B cell (primary cell): Measurements from ENCODE around the gene ABCB7. TPM values are rescaled to one million over a fixed set of nuclear protein-coding genes. Genes with fewer than 3 reads are reported as not detected.
"Not testable (repeated sequence)": the region's sequence is repeated elsewhere in the genome, so short reads cannot be mapped to it uniquely, and the experiment has no call there.

ENCODE experiments used
- ATAC-seq: fragments of 200-7000 bp; cut with Tn5 transposase; one replicate; pipeline ENCODE4 v1.10.0; 2021; ENCODE audit warnings: low read depth, mild to moderate bottlenecking, moderate number of reproducible peaks, moderate library complexity
- CTCF ChIA-PET: fragments of 350-600 bp; sonication (Branson Sonifier 250); formaldehyde crosslinking; loops from one replicate; lab custom pipeline; 2021; ENCODE audit warnings: antibody characterized with exemption, inconsistent platforms; lab: Charles Lee
- POLR2A ChIA-PET: fragments of 350-600 bp; sonication (Branson Sonifier 250); formaldehyde crosslinking; loops from one replicate; lab custom pipeline; 2021; ENCODE audit warnings: antibody characterized with exemption; lab: Charles Lee
- DNase-seq: peaks from one replicate; pipeline ENCODE4 v3.0.0; 2013
- H2AFZ ChIP-seq: 2 replicates; pipeline ENCODE4 v1.6.1; 2012; ENCODE audit warnings: mild to moderate bottlenecking, low read depth, low read length; ENCODE audit not compliant: insufficient read depth, poor library complexity, severe bottlenecking
- H3K27ac ChIP-seq, 2 donors: 1 replicate in 1 of 2; 2 replicates in 1 of 2; pipeline ENCODE4 v1.5.1; 2012 to 2013; ENCODE audit warnings: low read length in 2 of 2, mild to moderate bottlenecking in 2 of 2, moderate library complexity in 1 of 2
- H3K27me3 ChIP-seq, 4 experiments: fragments of 200-600 bp in 1 of 4; sonication (generic) in 1 of 4; replicated peaks in 1 of 4; 1 replicate in 2 of 4; 2 replicates in 2 of 4; pipeline versions ENCODE4 v1.6.1 to v1.7.0; 2013 to 2016; ENCODE audit warnings: low read length in 3 of 4, mild to moderate bottlenecking in 2 of 4, mixed read lengths in 1 of 4, moderate library complexity in 1 of 4; ENCODE audit not compliant: insufficient read depth in 4 of 4, control insufficient read depth in 3 of 4; ENCODE audit errors: control extremely low read depth in 1 of 4
- H3K36me3 ChIP-seq, 2 experiments: replicated peaks in 1 of 2; 1 replicate in 1 of 2; 2 replicates in 1 of 2; pipeline versions ENCODE4 v1.6.1 to v1.7.1; 2013; ENCODE audit warnings: low read length in 1 of 2; ENCODE audit not compliant: insufficient read depth in 2 of 2, control insufficient read depth in 1 of 2; ENCODE audit errors: control extremely low read depth in 1 of 2, extremely low read depth in 1 of 2
- H3K4me1 ChIP-seq, 2 donors: fragments of 200-600 bp in 1 of 2; sonication (generic) in 1 of 2; 1 replicate in 1 of 2; 2 replicates in 1 of 2; pipeline versions ENCODE4 v1.5.1 to v1.6.1; 2013 to 2017; ENCODE audit warnings: low read length in 2 of 2; ENCODE audit not compliant: control insufficient read depth in 2 of 2, insufficient read depth in 2 of 2
- H3K4me2 ChIP-seq: replicated peaks from 2 replicates; pipeline ENCODE3; 2012; ENCODE audit warnings: mild to moderate bottlenecking, low read depth, low read length; ENCODE audit not compliant: poor library complexity, severe bottlenecking
- H3K4me3 ChIP-seq, 5 experiments: fragments of 200-600 bp in 1 of 5; sonication (generic) in 1 of 5; 1 replicate in 3 of 5; 2 replicates in 2 of 5; pipeline versions ENCODE4 v1.5.1 to v1.7.0; 2011 to 2016; ENCODE audit warnings: low read length in 4 of 5, mild to moderate bottlenecking in 4 of 5, low read depth in 2 of 5, control low read depth in 1 of 5, moderate library complexity in 1 of 5; ENCODE audit not compliant: insufficient read depth in 1 of 5; ENCODE audit errors: control extremely low read depth in 1 of 5, extremely low read depth in 1 of 5
- H3K79me2 ChIP-seq: fragments of 200-600 bp; sonication (generic); one replicate; pipeline ENCODE4 v1.6.0; 2016; ENCODE audit warnings: low read length; ENCODE audit not compliant: control insufficient read depth, insufficient read depth
- H3K9ac ChIP-seq: fragments of 200-600 bp; sonication (generic); 2 replicates; pipeline ENCODE4 v1.6.1; 2017; ENCODE audit warnings: mild to moderate bottlenecking, low read length, moderate library complexity
- H3K9me3 ChIP-seq, 3 donors: one replicate each; pipeline versions ENCODE4 v1.6.1 to v1.7.1; 2013; ENCODE audit warnings: low read length in 2 of 3; ENCODE audit not compliant: control insufficient read depth in 2 of 3, insufficient read depth in 1 of 3; ENCODE audit errors: control extremely low read depth in 1 of 3
- H4K20me1 ChIP-seq: 2 replicates; pipeline ENCODE4 v1.6.0; 2012; ENCODE audit warnings: mild to moderate bottlenecking, low read length; ENCODE audit not compliant: insufficient read depth, control insufficient read depth, poor library complexity, severe bottlenecking
- H3K27ac Mint-ChIP-seq: one replicate; pipeline ENCODE4 v1.8.0; 2021; ENCODE audit warnings: mixed read lengths
- H3K27me3 Mint-ChIP-seq: one replicate; pipeline ENCODE4 v1.8.0; 2021; ENCODE audit warnings: mixed read lengths
- H3K4me1 Mint-ChIP-seq: one replicate; pipeline ENCODE4 v1.8.0; 2021; ENCODE audit warnings: mixed read lengths
- H3K4me3 Mint-ChIP-seq: one replicate; pipeline ENCODE4 v1.8.0; 2021; ENCODE audit warnings: mixed read lengths
- H3K9me3 Mint-ChIP-seq: one replicate; pipeline ENCODE4 v1.8.0; 2022; ENCODE audit warnings: mixed read lengths; ENCODE audit not compliant: insufficient read depth
- EZH2 ChIP-seq: IDR thresholded peaks from 2 replicates; pipeline ENCODE4 v1.6.1; 2012; ENCODE audit warnings: borderline replicate concordance, low read depth, mild to moderate bottlenecking, moderate library complexity, low read length; ENCODE audit not compliant: insufficient read depth, poor library complexity, severe bottlenecking
- WGBS: methylation state at CpG from one replicate; pipeline ENCODE4 v1.1.5; 2013; ENCODE audit warnings: missing lambda C conversion rate; ENCODE audit not compliant: insufficient coverage; 5-methylcytosine and 5-hydroxymethylcytosine counted together
- intact Hi-C: fragments of 100-400 bp; cut with micrococcal nuclease; formaldehyde crosslinking; loops from one replicate; pipeline ENCODE4 v1.10.0; 2022
- polyA plus RNA-seq: library from polyadenylated mRNA; depleted of rRNA; stranded (reverse); fragments of >200 nt; gene quantifications from 2 replicates; pipeline ENCODE4 v1.2.3, GENCODE V29; 2012
- total RNA-seq, 2 donors: library from RNA; stranded (reverse); fragments of 120-200 nt in 1 of 2; gene quantifications; 1 replicate in 1 of 2; 2 replicates in 1 of 2; pipeline versions ENCODE4 v1.2.3 to v1.2.4, GENCODE V29; 2013 to 2022
- TF ChIP-seq, protein P1 (sequence below): fragments of 200-600 bp; IDR thresholded peaks from one replicate; pipeline ENCODE4 v1.8.0; 2022; ENCODE audit warnings: antibody characterized with exemption, mild to moderate bottlenecking

The ABCB7 gene
- total and polyA plus RNA-seq, 2 donors (not counting 1 experiment from before 2014, with no cell fraction given): 17.8 to 34.7 TPM

DNA sequence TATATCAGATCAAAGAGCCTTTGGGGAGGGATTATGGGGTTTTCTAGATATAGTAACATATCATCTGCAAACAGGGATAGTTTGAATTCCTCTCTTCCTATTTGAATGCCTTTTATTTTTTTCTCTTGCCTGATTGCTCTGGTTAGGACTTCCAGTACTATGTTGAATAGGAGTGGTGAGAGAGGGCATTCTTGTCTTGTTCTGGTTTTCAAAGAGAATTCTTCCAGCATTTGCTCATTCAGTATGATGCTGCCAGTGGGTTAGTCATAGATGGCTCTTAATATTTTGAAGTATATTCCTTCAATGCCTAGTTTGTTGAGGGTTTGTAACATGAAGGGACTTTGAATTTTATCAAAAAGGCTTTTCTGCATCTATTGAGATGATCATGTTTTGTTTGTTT is 25.6 kb upstream of the ABCB7 start:
- no peaks in the 10 kb centered on the region for H3K27me3 ChIP-seq
- ATAC-seq (no peak), DNase-seq (no peak)
- H3K4me2 ChIP-seq: no peak overlapping the region
- Mint-ChIP-seq H3K27ac (no peak overlapping the region), H3K4me1 (no peaks in the 10 kb centered on the region), H3K27me3 (no peaks in the 10 kb centered on the region), H3K9me3 (no peaks in the 10 kb centered on the region), H3K4me3 (no peak overlapping the region)
- H3K9me3 ChIP-seq: no peaks in the 10 kb centered on the region
- H3K36me3 ChIP-seq: no peaks in the 10 kb centered on the region
- H3K79me2 ChIP-seq: no peaks in the 10 kb centered on the region
- intact Hi-C loops: no loop called here
- no peak overlapping the region for H3K9ac ChIP-seq
- CTCF ChIA-PET: no interaction called here
- POLR2A ChIA-PET: no interaction called here
- H3K4me3 ChIP-seq: no peak overlapping the region
- H3K27ac ChIP-seq: no peak overlapping the region
- no peaks in the 10 kb centered on the region for H3K4me1 ChIP-seq
- no peaks in the 10 kb centered on the region for H4K20me1 ChIP-seq
- TF ChIP-seq, protein P1, sequence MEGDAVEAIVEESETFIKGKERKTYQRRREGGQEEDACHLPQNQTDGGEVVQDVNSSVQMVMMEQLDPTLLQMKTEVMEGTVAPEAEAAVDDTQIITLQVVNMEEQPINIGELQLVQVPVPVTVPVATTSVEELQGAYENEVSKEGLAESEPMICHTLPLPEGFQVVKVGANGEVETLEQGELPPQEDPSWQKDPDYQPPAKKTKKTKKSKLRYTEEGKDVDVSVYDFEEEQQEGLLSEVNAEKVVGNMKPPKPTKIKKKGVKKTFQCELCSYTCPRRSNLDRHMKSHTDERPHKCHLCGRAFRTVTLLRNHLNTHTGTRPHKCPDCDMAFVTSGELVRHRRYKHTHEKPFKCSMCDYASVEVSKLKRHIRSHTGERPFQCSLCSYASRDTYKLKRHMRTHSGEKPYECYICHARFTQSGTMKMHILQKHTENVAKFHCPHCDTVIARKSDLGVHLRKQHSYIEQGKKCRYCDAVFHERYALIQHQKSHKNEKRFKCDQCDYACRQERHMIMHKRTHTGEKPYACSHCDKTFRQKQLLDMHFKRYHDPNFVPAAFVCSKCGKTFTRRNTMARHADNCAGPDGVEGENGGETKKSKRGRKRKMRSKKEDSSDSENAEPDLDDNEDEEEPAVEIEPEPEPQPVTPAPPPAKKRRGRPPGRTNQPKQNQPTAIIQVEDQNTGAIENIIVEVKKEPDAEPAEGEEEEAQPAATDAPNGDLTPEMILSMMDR: no peak
- TF ChIP-seq EZH2: no peak
- H2AFZ ChIP-seq: no peak overlapping the region

- H3K36me3 ChIP-seq, H3K9me3 ChIP-seq, H2AFZ ChIP-seq, ATAC-seq, H3K27ac ChIP-seq, H3K4me3 ChIP-seq, H3K79me2 ChIP-seq, H4K20me1 ChIP-seq, H3K4me2 ChIP-seq, H3K27me3 ChIP-seq, POLR2A ChIA-PET, H3K27me3 Mint-ChIP-seq, H3K4me1 ChIP-seq, H3K4me3 Mint-ChIP-seq, H3K9ac ChIP-seq, H3K27ac Mint-ChIP-seq, intact Hi-C loops, H3K9me3 Mint-ChIP-seq, DNase-seq, H3K4me1 Mint-ChIP-seq, CTCF ChIA-PET: not testable (repeated sequence)
- no CpG with 5 or more reads among the region's 25 CpGs for WGBS
Measured at GRCh38 chrX:75179536-75180293, 23.6 kb upstream of the ABCB7 start.

GRCh38 chrX:75172257-75172890 is 16.3 kb upstream of the ABCB7 start:
- H3K4me1 Mint-ChIP-seq, H3K9me3 Mint-ChIP-seq, H3K4me3 ChIP-seq, H3K9me3 ChIP-seq, H2AFZ ChIP-seq, H3K4me1 ChIP-seq, H4K20me1 ChIP-seq, intact Hi-C loops, CTCF ChIA-PET, ATAC-seq, H3K27ac Mint-ChIP-seq, H3K4me2 ChIP-seq, DNase-seq, H3K4me3 Mint-ChIP-seq, H3K27me3 Mint-ChIP-seq, H3K9ac ChIP-seq, H3K79me2 ChIP-seq, H3K36me3 ChIP-seq, H3K27ac ChIP-seq, H3K27me3 ChIP-seq, POLR2A ChIA-PET: not testable (repeated sequence)
- no CpG with 5 or more reads among the region's 16 CpGs for WGBS
